Loucy (cell line): ENCODE results near the gene HOPX.

Experiments
- EZH2phosphoT487 ChIP-seq: fragments of 200-600 bp; IDR thresholded peaks from 2 replicates; pipeline ENCODE4 v1.6.1; 2018; ENCODE audit warnings: antibody characterized with exemption, mild to moderate bottlenecking, moderate library complexity, borderline replicate concordance
- TF ChIP-seq, protein P1 (sequence below): fragments of 200-600 bp; sonication (generic); conservative IDR thresholded peaks from 2 replicates; pipeline ENCODE4 v1.5.1; 2014; ENCODE audit warnings: mild to moderate bottlenecking, antibody characterized with exemption, low read length

DNA sequence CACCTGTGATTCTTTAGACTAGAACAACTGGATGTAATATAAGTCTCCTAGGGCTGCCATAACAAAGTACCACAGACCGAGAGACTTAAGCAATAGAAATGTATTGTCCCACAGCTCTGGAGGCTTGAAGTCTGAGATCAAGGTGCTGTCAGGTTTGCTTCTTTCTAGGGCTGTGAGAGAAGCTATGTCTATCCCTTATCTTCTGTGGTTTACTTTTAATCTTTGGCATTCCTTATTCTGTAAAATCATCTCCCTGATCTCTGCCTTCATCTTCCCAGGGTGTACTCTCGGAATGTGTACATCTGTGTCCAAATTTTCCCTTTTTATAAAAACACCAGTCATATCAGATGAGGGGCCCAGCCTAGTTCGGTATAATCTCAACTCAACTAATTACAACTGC, 10.3 kb upstream of the HOPX start:
- TF ChIP-seq, protein P1, sequence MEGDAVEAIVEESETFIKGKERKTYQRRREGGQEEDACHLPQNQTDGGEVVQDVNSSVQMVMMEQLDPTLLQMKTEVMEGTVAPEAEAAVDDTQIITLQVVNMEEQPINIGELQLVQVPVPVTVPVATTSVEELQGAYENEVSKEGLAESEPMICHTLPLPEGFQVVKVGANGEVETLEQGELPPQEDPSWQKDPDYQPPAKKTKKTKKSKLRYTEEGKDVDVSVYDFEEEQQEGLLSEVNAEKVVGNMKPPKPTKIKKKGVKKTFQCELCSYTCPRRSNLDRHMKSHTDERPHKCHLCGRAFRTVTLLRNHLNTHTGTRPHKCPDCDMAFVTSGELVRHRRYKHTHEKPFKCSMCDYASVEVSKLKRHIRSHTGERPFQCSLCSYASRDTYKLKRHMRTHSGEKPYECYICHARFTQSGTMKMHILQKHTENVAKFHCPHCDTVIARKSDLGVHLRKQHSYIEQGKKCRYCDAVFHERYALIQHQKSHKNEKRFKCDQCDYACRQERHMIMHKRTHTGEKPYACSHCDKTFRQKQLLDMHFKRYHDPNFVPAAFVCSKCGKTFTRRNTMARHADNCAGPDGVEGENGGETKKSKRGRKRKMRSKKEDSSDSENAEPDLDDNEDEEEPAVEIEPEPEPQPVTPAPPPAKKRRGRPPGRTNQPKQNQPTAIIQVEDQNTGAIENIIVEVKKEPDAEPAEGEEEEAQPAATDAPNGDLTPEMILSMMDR, result no peak
- TF ChIP-seq EZH2phosphoT487, result no peak
